H1 (cell line): ENCODE measurements around the gene ABCA13.

Experiments used
- CBX5 ChIP-seq: fragments of 300-800, 300-1000 bp; sonication (generic); IDR thresholded peaks from 2 replicates; pipeline ENCODE4 v1.7.1; 2016; ENCODE audit warnings: antibody characterized with exemption, low read length, low read depth
- EZH2 ChIP-seq: fragments of 200-600 bp; sonication (generic); IDR thresholded peaks from 2 replicates; pipeline ENCODE4 v1.7.1; 2012; ENCODE audit warnings: low read depth, mild to moderate bottlenecking, moderate library complexity, low read length, inconsistent platforms; ENCODE audit not compliant: severe bottlenecking
- KDM1A ChIP-seq: fragments of 200-600, 300-600 bp; sonication (generic); IDR thresholded peaks from 2 replicates; pipeline ENCODE4 v1.7.1; 2016; ENCODE audit warnings: mild to moderate bottlenecking, low read length, borderline replicate concordance
- TAF1 ChIP-seq: IDR thresholded peaks from 2 replicates; pipeline ENCODE4 v1.6.1; 2011; ENCODE audit warnings: mild to moderate bottlenecking, low read depth, low read length
- TF ChIP-seq, protein P1 (sequence below), 3 experiments: IDR thresholded peaks; 1 replicate in 2 of 3; 2 replicates in 1 of 3; pipeline versions ENCODE4 v1.5.1 to v1.6.1; 2011; ENCODE audit warnings: low read length in 3 of 3, mild to moderate bottlenecking in 3 of 3, inconsistent platforms in 2 of 3, low read depth in 1 of 3, moderate library complexity in 1 of 3; ENCODE audit not compliant: insufficient read depth in 1 of 3; ENCODE audit errors: control extremely low read depth in 1 of 3

DNA sequence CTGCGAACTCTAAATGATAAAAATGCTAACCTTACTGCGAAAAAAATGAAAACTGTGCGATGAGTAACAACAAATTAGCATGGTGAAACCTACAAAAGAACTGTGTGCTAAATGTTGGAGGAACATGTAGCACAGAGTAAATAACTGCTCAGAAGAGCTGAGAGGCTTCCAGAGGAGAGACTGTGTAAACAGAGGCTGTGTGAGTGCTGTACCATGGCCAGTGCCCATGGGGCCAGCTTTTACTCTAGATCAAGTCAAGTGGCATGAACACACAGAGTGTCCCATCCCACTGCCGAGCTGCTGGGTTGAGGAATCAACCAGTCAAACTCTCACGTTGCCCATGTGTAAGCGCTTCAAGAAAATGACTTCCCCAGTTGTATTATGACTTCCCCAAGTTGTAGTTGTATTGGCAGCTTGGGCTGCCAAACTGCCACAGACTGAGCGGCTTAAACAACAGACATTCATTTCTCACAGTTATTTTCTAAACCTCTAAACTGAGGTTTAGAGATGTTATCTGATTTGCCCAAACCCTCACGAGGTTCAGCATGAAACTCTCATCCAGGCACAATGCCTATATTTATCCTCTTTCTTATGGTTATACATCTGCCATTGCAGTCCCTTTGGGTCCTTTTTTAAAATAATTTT lies 270.7 kb downstream of the ABCA13 start:
- no peak for TF ChIP-seq KDM1A
- no peak for TF ChIP-seq EZH2
- no peak for TF ChIP-seq CBX5
- TF ChIP-seq, protein P1, sequence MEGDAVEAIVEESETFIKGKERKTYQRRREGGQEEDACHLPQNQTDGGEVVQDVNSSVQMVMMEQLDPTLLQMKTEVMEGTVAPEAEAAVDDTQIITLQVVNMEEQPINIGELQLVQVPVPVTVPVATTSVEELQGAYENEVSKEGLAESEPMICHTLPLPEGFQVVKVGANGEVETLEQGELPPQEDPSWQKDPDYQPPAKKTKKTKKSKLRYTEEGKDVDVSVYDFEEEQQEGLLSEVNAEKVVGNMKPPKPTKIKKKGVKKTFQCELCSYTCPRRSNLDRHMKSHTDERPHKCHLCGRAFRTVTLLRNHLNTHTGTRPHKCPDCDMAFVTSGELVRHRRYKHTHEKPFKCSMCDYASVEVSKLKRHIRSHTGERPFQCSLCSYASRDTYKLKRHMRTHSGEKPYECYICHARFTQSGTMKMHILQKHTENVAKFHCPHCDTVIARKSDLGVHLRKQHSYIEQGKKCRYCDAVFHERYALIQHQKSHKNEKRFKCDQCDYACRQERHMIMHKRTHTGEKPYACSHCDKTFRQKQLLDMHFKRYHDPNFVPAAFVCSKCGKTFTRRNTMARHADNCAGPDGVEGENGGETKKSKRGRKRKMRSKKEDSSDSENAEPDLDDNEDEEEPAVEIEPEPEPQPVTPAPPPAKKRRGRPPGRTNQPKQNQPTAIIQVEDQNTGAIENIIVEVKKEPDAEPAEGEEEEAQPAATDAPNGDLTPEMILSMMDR (IDR thresholded peaks at IDR 0.05; ENCODE audit: control extremely low read depth in 1 of 3, insufficient read depth in 1 of 3, low read depth in 1 of 3, low read length in 3 of 3), result no peak
- TF ChIP-seq TAF1, result no peak
